GM12874 (cell line): ENCODE data around the gene GTF2E1.

Experiments used
- TF ChIP-seq, protein P1 (sequence below): IDR thresholded peaks from 2 replicates; pipeline ENCODE4 v1.5.1; 2011; ENCODE audit warnings: low read depth, mild to moderate bottlenecking, control low read depth, low read length, moderate library complexity; ENCODE audit not compliant: insufficient read depth

The GTF2E1 gene

GRCh38 chr3:120795017-120795648 lies 52.6 kb downstream of the GTF2E1 start:
- TF ChIP-seq, protein P1, sequence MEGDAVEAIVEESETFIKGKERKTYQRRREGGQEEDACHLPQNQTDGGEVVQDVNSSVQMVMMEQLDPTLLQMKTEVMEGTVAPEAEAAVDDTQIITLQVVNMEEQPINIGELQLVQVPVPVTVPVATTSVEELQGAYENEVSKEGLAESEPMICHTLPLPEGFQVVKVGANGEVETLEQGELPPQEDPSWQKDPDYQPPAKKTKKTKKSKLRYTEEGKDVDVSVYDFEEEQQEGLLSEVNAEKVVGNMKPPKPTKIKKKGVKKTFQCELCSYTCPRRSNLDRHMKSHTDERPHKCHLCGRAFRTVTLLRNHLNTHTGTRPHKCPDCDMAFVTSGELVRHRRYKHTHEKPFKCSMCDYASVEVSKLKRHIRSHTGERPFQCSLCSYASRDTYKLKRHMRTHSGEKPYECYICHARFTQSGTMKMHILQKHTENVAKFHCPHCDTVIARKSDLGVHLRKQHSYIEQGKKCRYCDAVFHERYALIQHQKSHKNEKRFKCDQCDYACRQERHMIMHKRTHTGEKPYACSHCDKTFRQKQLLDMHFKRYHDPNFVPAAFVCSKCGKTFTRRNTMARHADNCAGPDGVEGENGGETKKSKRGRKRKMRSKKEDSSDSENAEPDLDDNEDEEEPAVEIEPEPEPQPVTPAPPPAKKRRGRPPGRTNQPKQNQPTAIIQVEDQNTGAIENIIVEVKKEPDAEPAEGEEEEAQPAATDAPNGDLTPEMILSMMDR = peak; percentile 72

DNA sequence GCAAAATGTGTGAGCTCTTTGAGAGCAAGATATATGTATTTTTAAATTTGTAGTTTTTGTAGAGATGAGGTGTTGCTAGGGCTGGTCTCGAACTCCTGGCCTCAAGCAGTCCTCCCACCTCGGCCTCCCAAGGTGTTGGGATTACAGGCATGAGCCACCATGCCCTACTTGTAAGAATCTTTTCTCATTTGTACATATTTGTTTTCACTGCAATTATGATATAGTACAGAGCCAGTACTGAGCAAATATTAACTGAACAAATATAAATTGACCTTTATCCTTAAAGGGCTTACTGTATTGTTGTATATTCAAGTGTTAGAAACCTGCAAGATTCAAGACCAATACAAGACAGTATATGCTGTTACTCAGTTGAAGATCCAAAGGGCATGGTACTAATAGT lies 53.4 kb downstream of the GTF2E1 start:
- TF ChIP-seq, protein P1 = no peak

DNA sequence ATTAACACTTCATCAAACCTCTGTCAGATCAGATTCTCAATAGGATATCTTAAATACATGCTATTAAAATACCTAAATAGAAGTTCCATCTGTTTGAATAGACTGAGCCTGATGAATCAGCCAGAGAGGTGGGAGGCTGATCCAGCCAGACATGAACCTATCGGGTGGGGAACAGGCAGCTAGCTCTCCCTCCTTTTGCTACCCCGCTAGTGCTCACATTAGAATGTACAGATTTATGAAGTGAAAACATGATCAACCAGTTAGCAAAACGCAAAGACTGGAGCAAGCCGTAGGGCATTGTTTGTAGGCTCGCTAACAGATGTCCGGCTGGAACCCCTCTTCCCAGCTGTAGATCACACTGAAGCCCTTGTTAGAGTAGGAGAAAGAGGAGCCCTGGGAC lies 54.4 kb downstream of the GTF2E1 start:
- TF ChIP-seq, protein P1 = no peak

- TF ChIP-seq, protein P1 = no peak
Measured at GRCh38 chr3:120797857-120798256, 55.3 kb downstream of the GTF2E1 start.

DNA sequence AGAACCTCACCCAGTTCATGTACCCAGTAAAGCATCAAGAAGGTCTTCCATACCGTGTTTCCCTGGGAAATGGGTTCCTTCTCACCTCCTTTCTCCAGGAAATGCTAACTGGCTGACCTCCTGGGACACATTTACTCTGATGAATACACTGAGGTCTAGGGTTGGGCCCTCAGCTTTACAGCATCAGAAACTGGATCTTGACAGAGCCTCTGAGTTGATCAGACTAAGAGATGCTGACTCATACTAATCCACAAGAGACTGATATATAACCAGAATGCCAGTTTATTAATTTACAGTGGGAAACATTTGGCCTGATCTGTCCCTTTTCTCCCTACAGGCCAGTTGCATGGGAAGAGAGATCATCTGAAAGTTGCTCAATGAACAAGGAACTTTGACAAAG lies 55.8 kb downstream of the GTF2E1 start:
- TF ChIP-seq, protein P1 = no peak

GRCh38 chr3:120800625-120801024 lies 58.1 kb downstream of the GTF2E1 start:
- TF ChIP-seq, protein P1 = no peak

GRCh38 chr3:120801484-120801883 lies 58.9 kb downstream of the GTF2E1 start:
- TF ChIP-seq, protein P1 = no peak

- TF ChIP-seq, protein P1 = no peak
Measured at GRCh38 chr3:120802916-120803315, 60.4 kb downstream of the GTF2E1 start.
